ENCODE data around the gene HBE1.
"Not testable (repeated sequence)": the region's sequence is repeated elsewhere in the genome, so short reads cannot be mapped to it uniquely, and the experiment has no call there.

Gene HBE1

GRCh38 chr11:5285703-5286340 is 16.1 kb upstream of the HBE1 start:
- no peak for DNase-seq (ENCODE audit: low read depth, low spot score)

- no peak for DNase-seq (ENCODE audit: low read depth, low spot score)
Observed at GRCh38 chr11:5284637-5285036, 14.9 kb upstream of the HBE1 start.

GRCh38 chr11:5283882-5284281 is 14.1 kb upstream of the HBE1 start:
- no peak for DNase-seq (ENCODE audit: low read depth, low spot score)

- no peak for DNase-seq (ENCODE audit: low read depth, low spot score)
Observed at GRCh38 chr11:5283086-5283485, 13.3 kb upstream of the HBE1 start.

- DNase-seq (ENCODE audit: low read depth, low spot score), result no peak
Observed at GRCh38 chr11:5282628-5283027, 12.9 kb upstream of the HBE1 start.

GRCh38 chr11:5281596-5281995 is 11.9 kb upstream of the HBE1 start:
- no peak for DNase-seq (ENCODE audit: low read depth, low spot score)

- DNase-seq (ENCODE audit: low read depth, low spot score), result no peak
Observed at GRCh38 chr11:5280582-5281102, 10.9 kb upstream of the HBE1 start.

- no peak for DNase-seq (ENCODE audit: low read depth, low spot score)
Observed at GRCh38 chr11:5279471-5280090, 9.8 kb upstream of the HBE1 start.

GRCh38 chr11:5277807-5278382 is 8.2 kb upstream of the HBE1 start:
- DNase-seq (ENCODE audit: low read depth, low spot score), result no peak

GRCh38 chr11:5276697-5277096 is 7.0 kb upstream of the HBE1 start:
- no peak for DNase-seq (ENCODE audit: low read depth, low spot score)

- DNase-seq (ENCODE audit: low read depth, low spot score), result no peak
Observed at GRCh38 chr11:5275369-5276110, 5.8 kb upstream of the HBE1 start.

GRCh38 chr11:5274395-5274794 is 4.7 kb upstream of the HBE1 start:
- no peak for DNase-seq (ENCODE audit: low read depth, low spot score)

GRCh38 chr11:5272395-5273017 is 2.8 kb upstream of the HBE1 start:
- no peak for DNase-seq (ENCODE audit: low read depth, low spot score)

- no peak for DNase-seq (ENCODE audit: low read depth, low spot score)
Observed at GRCh38 chr11:5267033-5267563, 2.6 kb downstream of the HBE1 start.

GRCh38 chr11:5266609-5267008 is 3.1 kb downstream of the HBE1 start:
- DNase-seq (ENCODE audit: low read depth, low spot score), result no peak

- DNase-seq (ENCODE audit: low read depth, low spot score), result no peak
Observed at GRCh38 chr11:5265832-5266231, 3.9 kb downstream of the HBE1 start.

GRCh38 chr11:5258543-5259262 is 11.0 kb downstream of the HBE1 start:
- DNase-seq (ENCODE audit: low read depth, low spot score), result no peak

- DNase-seq (ENCODE audit: low read depth, low spot score), result no peak
Observed at GRCh38 chr11:5257296-5257695, 12.4 kb downstream of the HBE1 start.

- not testable (repeated sequence) for DNase-seq (ENCODE audit: low read depth, low spot score)
Observed at GRCh38 chr11:5254646-5255413, 14.9 kb downstream of the HBE1 start, which contains the start of gene HBG2. Gene HBG2 (minus strand): TSS chr11:5254781. CDS start chr11:5254728, 53 bp downstream.

GRCh38 chr11:5254023-5254422 is 15.7 kb downstream of the HBE1 start:
- DNase-seq (ENCODE audit: low read depth, low spot score), result not testable (repeated sequence)
